ENCODE data around the gene OSCP1. TPM values are rescaled to one million over a fixed set of nuclear protein-coding genes. Genes with fewer than 3 reads are reported as not detected.

The OSCP1 gene
- total RNA-seq, 1 donor, result 8.7 TPM

DNA sequence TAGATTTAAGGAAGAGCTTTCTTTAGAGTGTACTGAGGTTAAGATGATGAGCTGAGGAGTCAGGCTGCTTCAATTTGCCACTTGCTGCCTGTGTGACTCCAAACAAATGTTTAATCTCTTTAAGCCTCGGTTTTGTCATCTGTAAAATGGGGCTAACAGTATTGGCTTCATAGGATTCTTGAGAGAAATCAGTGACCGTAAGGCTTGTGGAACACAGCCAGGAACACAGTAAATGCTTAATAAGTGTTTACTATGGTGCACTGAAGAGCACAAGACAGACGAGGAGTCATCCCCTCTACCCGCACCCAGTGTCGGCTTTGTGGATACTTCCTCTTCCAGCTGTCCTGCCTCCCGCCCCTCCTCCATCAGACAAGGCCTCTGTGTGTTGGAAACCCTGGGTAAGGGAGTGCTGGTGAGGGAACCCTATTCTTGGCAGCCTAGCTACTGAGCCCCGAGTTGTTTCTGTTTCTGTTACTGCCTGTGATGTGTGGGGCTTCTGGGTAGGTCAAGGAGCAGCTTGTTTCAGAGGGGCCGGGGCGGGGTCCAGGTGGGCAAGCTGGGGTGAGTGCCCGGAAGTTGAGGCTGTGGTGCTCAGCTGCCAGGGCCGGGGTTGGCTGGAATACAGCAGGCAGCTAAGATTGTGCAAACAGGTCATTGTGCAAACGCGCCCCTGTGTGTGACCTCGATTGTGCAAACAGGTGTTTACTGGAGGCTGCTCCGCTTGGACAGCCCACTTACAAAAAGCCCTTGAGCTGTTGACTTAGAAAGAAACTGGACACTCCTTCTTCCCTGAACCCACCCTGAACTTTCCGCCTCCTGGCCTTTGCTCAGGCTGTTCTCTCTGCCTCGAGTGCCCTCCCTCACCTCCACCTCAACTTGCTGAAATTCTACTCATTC, 36.4 kb upstream of the OSCP1 start:
- DNase-seq (ENCODE audit: low read depth), result no peak
- H3K4me3 ChIP-seq (ENCODE audit: low read depth, low read length), result no peak overlapping the region
- TF ChIP-seq, protein P1, sequence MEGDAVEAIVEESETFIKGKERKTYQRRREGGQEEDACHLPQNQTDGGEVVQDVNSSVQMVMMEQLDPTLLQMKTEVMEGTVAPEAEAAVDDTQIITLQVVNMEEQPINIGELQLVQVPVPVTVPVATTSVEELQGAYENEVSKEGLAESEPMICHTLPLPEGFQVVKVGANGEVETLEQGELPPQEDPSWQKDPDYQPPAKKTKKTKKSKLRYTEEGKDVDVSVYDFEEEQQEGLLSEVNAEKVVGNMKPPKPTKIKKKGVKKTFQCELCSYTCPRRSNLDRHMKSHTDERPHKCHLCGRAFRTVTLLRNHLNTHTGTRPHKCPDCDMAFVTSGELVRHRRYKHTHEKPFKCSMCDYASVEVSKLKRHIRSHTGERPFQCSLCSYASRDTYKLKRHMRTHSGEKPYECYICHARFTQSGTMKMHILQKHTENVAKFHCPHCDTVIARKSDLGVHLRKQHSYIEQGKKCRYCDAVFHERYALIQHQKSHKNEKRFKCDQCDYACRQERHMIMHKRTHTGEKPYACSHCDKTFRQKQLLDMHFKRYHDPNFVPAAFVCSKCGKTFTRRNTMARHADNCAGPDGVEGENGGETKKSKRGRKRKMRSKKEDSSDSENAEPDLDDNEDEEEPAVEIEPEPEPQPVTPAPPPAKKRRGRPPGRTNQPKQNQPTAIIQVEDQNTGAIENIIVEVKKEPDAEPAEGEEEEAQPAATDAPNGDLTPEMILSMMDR (IDR thresholded peaks at IDR 0.05; ENCODE audit: insufficient read depth, low read length), result no peak

DNA sequence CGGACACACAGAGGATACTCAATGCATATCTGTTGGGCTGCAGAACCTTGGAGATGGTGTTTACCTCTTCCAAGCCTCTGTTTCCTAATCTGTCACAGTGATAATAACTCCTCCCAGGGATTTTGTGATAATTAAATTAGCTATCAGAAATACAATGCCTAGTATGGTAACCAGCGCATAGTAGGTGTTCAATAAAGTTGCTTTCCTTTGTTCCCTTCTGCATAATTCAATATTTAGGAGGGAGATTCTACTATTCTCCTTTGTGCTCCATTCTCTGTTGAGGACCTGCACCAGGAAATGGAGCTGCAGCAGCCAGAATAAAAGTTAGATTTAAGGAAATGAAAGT, 35.8 kb upstream of the OSCP1 start:
- no peak overlapping the region for H3K4me3 ChIP-seq (ENCODE audit: low read depth, low read length)
- TF ChIP-seq, protein P1 (IDR thresholded peaks at IDR 0.05; ENCODE audit: insufficient read depth, low read length), result no peak
- no peak for DNase-seq (ENCODE audit: low read depth)

DNA sequence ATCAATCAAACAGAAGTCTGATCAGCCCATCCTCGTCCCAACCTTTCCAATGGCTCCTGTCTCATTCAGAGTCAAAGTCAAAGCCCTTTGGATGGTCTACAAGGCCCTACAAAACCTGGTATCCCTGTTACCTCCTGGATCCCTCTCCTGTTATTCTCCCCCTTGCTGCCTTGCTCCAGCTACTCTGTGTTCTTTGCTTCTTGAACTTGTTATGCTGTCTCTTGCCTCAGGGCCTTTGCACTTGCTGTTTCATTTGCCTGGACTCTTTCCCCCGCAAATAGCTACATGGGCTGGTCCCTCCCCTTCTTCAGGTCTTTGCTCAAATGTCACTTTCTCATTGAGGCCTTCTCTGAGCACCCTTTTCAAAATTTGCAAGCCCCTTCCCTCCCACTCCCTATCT, 33.8 kb upstream of the OSCP1 start:
- TF ChIP-seq, protein P1 (IDR thresholded peaks at IDR 0.05; ENCODE audit: insufficient read depth, low read length), result no peak
- H3K4me3 ChIP-seq (ENCODE audit: low read depth, low read length), result no peak overlapping the region
- DNase-seq (ENCODE audit: low read depth), result no peak

DNA sequence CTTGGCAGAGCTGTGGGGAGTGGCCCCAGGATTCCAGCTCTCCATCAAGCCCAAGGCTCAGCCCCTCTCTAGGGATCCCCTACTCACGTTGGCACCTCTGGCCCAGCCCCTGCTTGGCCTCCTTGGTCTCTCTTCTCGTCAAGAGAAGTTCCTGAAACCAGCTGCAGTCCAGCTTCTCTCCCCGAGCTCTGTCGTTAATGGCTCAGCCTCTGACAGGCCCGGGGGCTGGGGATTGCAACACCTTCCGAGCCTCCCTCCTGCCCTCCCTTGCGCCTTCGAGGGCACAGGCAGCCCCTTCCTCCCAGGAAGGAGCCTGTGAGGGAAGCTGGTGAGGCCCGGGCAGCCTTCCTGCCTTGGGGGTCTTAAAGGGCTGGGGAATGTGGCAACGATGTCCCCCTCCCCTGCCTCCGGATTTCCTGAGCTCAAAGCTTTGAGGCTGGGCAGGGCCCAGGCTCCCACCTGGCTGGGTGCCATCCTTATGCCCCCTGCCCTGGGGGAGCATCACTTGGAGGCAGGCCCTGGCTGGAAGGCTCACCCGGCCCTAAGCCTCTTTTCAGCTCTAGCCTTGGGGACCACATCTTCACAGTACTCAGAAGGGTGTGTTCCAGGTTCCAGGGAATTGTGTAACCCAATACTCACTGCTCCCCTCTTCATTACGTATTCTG, 32.6 kb upstream of the OSCP1 start, which contains the start of gene CSF3R:
TSS of gene CSF3R (minus strand) at position 190 of the 665 bp plus-strand sequence. CDS start 3,417 bp downstream, outside the sequence.
- DNase-seq (ENCODE audit: low read depth), result no peak
- no peak within 1 kb of the TSS for H3K4me3 ChIP-seq (ENCODE audit: low read depth, low read length)
- TF ChIP-seq, protein P1 (IDR thresholded peaks at IDR 0.05; ENCODE audit: insufficient read depth, low read length), result no peak

DNA sequence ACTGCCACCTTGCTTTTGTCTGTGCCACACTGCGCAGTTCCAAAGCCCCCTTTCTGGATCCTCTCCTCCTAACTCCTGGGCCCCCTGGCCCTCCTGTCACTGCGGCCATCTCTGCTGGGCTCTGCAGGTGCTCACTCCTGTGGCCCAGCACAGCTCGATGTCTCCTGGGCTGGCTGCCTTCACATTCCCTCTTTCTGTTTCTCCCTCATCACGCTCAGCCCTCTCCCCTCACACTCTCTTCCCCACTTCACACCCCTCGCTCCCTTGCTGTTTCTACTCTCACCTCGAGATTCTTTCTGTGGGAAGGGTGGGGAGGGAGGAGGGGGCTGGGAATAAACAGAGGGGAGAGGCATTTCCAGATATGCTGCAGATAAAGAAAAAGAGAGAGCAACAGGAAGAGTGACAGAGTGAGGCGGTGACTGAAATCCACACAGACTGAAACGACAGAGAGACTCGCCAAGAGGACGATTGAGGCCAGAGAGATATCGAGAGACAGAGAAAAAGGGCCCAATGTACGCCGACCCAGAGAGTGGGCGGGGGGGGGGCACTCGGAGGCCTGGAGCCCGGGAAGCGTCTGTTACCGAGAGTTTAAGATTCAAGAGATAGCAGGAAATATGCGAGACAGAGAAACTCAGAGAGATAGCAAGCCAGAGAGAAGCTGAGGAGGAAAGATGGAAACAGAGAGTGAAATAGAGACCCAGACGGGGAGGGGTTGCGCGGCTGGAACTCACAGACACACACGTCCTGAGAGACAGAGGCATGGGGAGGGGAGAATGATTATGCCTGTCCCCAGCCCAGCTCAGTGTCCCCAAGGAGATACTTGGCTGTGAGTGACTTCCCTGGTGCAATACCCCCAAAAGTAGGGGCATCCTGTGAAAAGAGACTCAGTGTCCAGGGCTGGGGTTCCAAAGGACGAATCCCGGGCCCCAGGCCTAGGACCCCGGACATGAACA, 31.8 kb upstream of the OSCP1 start:
- TF ChIP-seq, protein P1 (IDR thresholded peaks at IDR 0.05; ENCODE audit: insufficient read depth, low read length), result no peak
- no peak for DNase-seq (ENCODE audit: low read depth)
- no peak overlapping the region for H3K4me3 ChIP-seq (ENCODE audit: low read depth, low read length)

DNA sequence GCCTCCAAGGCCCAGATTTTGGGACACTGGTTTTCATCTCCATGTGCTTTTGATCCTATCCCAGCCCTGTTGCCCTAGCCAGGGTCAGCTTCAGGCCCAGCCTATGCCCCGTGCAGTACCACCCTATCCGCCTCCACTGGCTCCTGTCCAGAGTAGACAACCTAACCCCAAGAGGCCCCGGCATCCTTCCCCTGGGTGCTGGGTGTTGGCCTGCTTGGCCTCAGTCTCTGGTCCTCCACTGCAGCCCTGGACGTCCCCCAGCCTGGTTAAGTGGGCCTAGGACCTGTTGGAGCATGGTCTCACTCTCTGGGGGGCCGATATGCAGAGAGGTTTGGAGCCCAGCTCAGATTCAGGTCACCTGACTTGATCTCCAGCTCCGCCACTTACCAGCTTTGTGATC, 30.8 kb upstream of the OSCP1 start:
- no peak for DNase-seq (ENCODE audit: low read depth)
- no peak overlapping the region for H3K4me3 ChIP-seq (ENCODE audit: low read depth, low read length)
- TF ChIP-seq, protein P1 (IDR thresholded peaks at IDR 0.05; ENCODE audit: insufficient read depth, low read length), result no peak
